GM12865 (cell line): ENCODE data around the gene ADARB2.

Source experiments
- DNase-seq: peaks from one replicate; pipeline ENCODE4 v3.0.0; 2010; ENCODE audit warnings: low read depth
- H3K4me3 ChIP-seq: 2 replicates; pipeline ENCODE4 v1.5.1; 2011; ENCODE audit warnings: mild to moderate bottlenecking, low read depth, low read length, control low read depth
- TF ChIP-seq, protein P1 (sequence below): IDR thresholded peaks from 2 replicates; pipeline ENCODE4 v1.5.1; 2011; ENCODE audit warnings: low read length, control low read depth, low read depth, inconsistent platforms; ENCODE audit not compliant: insufficient read depth; ENCODE audit errors: missing control alignments

ADARB2 gene

DNA sequence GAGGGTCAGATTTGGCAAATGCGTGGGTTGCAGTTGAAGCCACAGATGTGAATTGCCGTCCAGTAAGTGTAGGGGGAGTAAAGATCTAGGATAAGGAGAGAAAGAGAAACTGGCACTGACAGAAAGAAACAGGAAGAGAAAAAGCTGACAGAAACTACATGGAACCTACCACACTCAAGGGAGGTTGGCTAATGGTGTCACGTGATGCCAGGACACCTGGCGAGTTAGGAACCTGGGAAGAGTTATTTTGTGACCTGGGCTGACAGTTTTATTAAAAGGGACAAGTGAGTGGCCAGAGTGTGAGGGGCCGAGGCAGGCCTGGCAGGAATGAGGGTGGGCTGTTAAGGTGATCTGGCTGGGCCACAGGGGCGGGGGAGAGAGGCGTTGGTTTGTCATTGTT, 188.7 kb downstream of the ADARB2 start:
- no peak overlapping the region for H3K4me3 ChIP-seq
- TF ChIP-seq, protein P1, sequence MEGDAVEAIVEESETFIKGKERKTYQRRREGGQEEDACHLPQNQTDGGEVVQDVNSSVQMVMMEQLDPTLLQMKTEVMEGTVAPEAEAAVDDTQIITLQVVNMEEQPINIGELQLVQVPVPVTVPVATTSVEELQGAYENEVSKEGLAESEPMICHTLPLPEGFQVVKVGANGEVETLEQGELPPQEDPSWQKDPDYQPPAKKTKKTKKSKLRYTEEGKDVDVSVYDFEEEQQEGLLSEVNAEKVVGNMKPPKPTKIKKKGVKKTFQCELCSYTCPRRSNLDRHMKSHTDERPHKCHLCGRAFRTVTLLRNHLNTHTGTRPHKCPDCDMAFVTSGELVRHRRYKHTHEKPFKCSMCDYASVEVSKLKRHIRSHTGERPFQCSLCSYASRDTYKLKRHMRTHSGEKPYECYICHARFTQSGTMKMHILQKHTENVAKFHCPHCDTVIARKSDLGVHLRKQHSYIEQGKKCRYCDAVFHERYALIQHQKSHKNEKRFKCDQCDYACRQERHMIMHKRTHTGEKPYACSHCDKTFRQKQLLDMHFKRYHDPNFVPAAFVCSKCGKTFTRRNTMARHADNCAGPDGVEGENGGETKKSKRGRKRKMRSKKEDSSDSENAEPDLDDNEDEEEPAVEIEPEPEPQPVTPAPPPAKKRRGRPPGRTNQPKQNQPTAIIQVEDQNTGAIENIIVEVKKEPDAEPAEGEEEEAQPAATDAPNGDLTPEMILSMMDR = no peak
- DNase-seq = peak; percentile 41

DNA sequence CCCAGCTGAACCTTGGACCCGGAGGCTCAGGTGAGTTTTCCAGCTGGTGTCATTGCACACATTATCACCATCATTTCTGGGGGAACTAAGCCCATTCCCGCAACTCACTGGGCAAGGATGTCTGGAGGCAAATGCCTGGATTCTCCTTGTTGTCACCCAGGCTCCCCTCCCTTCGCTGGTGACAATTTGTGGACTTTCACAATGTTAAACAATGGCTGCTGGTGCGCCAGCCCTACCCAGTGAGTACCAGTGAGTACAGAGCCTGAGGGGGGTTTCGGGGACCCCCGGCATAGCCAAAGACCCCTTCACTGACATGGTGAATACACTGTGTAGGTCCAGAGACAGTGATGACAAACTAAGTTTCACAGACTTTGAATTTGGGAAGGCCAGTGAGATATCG, 189.2 kb downstream of the ADARB2 start:
- DNase-seq = no peak
- H3K4me3 ChIP-seq = no peak overlapping the region
- TF ChIP-seq, protein P1 = no peak

DNA sequence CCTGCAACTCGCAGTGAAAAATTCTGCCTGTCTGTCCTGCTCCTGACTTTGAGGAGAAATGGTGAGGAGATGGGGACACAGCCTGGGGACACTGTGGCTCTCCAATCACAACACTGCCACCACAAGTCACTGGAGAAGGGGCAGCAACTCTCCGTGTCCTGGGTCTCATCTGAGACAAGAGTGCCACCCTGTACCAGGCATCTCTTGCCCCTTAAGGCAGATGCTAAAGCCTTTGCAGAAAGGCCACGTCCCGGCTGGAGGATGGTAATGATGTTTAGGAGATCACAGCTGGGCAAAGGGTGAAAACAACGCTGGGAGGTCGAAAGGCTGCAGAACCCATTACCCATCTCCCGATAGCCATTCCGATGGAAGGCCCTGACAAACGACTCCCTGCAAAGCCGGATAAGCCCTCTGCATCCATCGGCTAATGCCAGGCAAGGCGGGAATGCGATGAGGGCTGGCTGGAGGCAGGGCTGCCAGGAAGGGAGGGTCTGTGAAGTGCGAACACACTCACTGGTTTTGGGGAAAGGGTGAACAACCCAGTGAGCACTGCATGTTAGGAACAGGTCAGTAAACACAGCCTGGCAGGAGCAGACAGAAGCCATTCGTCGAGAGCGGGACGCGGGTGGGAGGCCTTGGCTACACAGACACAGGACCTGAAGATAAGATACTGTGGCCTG, 190.8 kb downstream of the ADARB2 start:
- TF ChIP-seq, protein P1 = no peak
- no peak for DNase-seq
- H3K4me3 ChIP-seq = no peak overlapping the region

DNA sequence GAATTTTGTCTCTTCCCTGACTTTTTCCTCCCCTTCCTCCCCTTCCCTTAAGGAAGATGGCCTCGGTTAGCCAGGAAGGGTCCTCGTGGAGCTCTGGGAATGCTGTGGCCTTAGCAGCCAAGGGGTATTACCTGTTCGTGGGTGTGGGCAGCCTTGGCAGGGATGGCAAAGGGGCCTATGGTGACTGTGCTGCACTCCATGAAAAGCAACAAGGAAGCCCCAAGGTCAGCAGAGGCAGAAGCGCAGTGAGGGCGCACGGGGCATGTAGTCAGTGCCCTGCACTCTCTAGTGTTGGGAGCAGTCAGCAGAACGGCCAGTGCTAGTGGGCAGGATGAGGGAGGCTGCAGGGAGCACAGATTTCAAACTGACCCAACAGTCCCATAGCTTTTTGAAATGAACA, 191.8 kb downstream of the ADARB2 start:
- no peak overlapping the region for H3K4me3 ChIP-seq
- DNase-seq = no peak
- TF ChIP-seq, protein P1 = no peak

DNA sequence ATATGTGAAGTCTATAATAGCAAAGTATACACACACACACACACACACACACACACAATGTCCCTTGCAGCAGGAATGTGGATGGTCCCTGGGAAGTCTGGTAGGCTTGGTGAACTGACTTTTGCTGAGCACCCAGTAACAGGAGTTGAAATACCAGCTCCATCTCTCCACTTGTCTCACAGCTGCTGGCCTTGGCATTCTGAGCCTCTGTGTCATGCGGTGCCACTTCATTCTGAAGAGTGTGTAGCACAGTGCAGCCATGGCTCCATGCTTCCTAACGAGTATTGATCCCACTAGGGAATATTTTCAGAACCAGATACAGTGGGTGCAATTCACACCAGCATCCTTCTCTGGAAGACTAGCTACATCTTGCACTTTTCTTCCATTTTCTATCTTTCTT, 192.4 kb downstream of the ADARB2 start:
- DNase-seq = no peak
- TF ChIP-seq, protein P1 = no peak
- no peak overlapping the region for H3K4me3 ChIP-seq

DNA sequence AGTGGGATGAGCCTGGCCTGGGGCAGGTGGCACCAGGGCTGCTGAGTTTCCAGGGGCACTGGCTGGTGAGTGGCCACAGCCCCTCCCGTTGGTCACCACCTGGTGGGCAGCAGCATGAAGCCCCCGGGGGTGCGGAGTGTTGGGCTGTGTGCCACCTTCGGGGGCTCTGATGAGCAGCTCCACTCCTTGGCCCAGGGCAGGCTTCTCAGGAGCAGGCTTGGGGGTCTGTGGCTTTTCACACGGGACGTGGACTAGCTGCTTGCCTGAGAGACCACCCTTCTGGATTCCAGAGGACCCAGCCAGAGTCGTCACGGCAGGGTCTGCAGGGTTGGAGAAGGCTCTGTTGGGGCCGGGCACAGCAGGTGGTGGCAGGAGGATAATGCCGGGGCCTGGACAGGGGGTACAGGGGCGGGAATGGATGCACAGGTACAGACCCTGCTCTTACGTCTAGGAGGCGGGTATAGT, 193.1 kb downstream of the ADARB2 start:
- DNase-seq = no peak
- TF ChIP-seq, protein P1 = no peak

DNA sequence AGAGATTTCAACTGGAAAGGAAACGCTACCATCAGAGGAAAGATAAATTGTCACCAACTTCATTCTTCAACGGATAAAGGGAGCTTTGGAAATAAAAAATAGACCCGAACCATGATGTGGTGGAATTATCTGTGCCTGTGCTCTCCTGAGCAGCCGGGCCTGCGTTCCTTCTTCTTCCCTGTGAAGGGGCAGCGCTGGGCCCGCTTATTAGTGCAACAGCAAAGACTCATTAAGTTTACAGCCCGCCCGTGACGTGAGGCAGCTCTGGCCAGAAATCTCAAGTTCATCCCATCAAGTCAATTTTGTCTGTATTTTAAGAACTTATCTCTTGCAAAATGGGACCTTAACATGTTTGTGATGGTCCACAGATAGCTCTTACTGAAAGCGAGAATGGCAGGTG, 193.7 kb downstream of the ADARB2 start:
- no peak overlapping the region for H3K4me3 ChIP-seq
- no peak for DNase-seq
- TF ChIP-seq, protein P1 = no peak

More for the DNA sequence above, 193.1 kb downstream of the ADARB2 start:
- no peak overlapping the region for H3K4me3 ChIP-seq
